Effector memory CD8-positive, alpha-beta T cell (primary cell): ENCODE measurements around the gene NCAPH2.

Source experiments
- ATAC-seq: fragments of 150-1000 bp; cut with Tn5 transposase; replicated peaks from 2 replicates; pipeline ENCODE4 v1.10.0; 2021; ENCODE audit warnings: mild to moderate bottlenecking, moderate library complexity
- DNase-seq, 3 experiments: peaks; one replicate each; pipeline ENCODE4 v3.0.0; 2021
- H3K27ac Mint-ChIP-seq, 2 donors: one replicate each; pipeline ENCODE4 v1.8.0; 2022; ENCODE audit warnings: mild to moderate bottlenecking in 2 of 2, mixed read lengths in 2 of 2, moderate library complexity in 2 of 2
- H3K27me3 Mint-ChIP-seq, 2 donors: one replicate each; pipeline ENCODE4 v1.8.0; 2022; ENCODE audit warnings: mixed read lengths in 2 of 2
- H3K36me3 Mint-ChIP-seq: one replicate; pipeline ENCODE4 v1.8.0; 2022; ENCODE audit warnings: mild to moderate bottlenecking, moderate library complexity, mixed read lengths; ENCODE audit not compliant: insufficient read depth
- H3K4me1 Mint-ChIP-seq, 2 donors: one replicate each; pipeline ENCODE4 v1.8.0; 2022; ENCODE audit warnings: low read depth in 2 of 2, mixed read lengths in 2 of 2
- H3K4me3 Mint-ChIP-seq, 2 donors: one replicate each; pipeline ENCODE4 v1.8.0; 2022; ENCODE audit warnings: mild to moderate bottlenecking in 2 of 2, mixed read lengths in 2 of 2, moderate library complexity in 2 of 2
- H3K9me3 Mint-ChIP-seq, 2 donors: one replicate each; pipeline ENCODE4 v1.8.0; 2022; ENCODE audit warnings: mixed read lengths in 2 of 2

The NCAPH2 gene

DNA sequence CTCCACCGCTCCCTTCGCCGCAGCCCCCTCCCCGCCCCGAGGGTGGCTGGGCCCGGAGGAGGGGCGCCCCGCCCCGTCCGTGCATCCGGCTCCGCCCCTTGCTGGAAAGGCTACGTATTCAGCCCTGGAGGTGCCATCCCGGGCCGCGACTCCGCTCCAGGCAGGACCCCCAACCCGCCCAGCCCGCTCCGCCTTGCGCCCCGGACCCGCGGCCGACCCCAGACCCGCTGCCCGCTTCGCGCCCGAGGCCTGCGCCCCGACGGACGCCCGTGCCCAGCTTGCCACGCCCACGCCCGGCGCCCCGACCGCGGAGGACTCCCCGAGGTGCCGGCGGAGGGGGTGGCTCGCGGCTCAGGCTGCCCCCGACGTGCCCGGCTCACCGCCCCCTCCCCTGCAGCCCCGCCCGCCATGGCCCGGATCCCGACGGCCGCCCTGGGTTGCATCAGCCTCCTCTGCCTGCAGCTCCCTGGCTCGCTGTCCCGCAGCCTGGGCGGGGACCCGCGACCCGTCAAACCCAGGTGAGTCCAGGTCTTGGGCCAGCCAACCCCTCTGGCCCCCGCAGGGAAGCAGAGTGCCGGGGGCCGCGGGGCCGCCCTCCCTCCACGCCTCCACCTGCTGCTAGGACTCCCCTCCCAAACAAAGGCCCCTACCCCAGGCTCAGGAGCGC lies 26.5 kb upstream of the NCAPH2 start, which contains the start of gene ADM2:
ADM2 (plus strand) TSS at position 104 of the 667 bp plus-strand sequence; CDS start at position 409, 305 bp downstream.
- peaks cover 6 to 19% of the 10 kb centered on the region in 2 donors for H3K27me3 Mint-ChIP-seq
- H3K27ac Mint-ChIP-seq: no peak within 1 kb of the TSS
- no peaks in the 10 kb centered on the region for H3K9me3 Mint-ChIP-seq
- H3K4me3 Mint-ChIP-seq: peak within 1 kb of the TSS; percentile 72 to 75
- DNase-seq (peak; percentile 42 to 56 (median 46)), ATAC-seq (peak; percentile 85)
- H3K4me1 Mint-ChIP-seq: peaks cover 0 to 6% of the 10 kb centered on the region in 2 donors
- peaks cover 5% of the 10 kb centered on the region for H3K36me3 Mint-ChIP-seq

DNA sequence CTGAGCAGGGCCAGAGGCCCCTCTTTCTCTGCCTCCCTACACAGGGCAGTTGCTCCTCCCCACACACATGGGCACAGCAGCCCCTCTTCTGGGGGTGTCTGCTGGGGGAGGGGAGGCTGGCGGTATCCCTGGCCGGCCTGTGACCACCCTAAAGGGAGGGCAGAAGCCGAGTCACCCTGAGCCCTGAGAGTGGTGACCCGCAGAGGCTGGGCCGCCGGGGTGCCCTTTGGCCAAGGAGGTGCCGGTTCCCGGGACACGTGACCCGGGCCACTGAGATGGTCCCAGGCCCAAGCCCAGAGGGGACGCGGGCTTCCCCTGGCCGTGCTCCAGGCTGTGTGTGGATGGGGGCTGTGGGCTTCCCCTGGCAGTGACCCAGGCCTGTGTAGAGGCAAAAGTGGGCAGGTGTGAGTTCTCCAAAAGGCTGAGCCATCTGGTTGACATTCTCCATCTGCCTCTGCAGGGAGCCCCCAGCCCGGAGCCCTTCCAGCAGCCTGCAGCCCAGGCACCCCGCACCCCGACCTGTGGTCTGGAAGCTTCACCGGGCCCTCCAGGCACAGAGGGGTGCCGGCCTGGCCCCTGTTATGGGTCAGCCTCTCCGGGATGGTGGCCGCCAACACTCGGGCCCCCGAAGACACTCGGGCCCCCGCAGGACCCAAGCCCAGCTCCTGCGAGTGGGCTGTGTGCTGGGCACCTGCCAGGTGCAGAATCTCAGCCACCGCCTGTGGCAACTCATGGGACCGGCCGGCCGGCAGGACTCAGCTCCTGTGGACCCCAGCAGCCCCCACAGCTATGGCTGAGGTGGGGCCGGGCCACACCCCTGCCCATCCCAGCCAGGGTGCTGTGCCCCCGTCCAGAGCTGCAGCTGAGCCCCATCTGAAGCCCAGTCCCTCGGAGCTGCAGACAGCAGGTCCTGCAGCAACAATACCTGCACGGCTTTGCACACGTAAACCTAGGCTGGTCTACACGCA lies 25.6 kb upstream of the NCAPH2 start:
- no peaks in the 10 kb centered on the region for H3K9me3 Mint-ChIP-seq
- peaks cover 3% of the 10 kb centered on the region for H3K36me3 Mint-ChIP-seq
- peaks cover 6 to 24% of the 10 kb centered on the region in 2 donors for H3K27me3 Mint-ChIP-seq
- H3K27ac Mint-ChIP-seq: no peak overlapping the region
- ATAC-seq (no peak), DNase-seq (no peak)
- peak overlapping the region; percentile 69 to 72 for H3K4me3 Mint-ChIP-seq
- peaks cover 0 to 6% of the 10 kb centered on the region in 2 donors for H3K4me1 Mint-ChIP-seq

DNA sequence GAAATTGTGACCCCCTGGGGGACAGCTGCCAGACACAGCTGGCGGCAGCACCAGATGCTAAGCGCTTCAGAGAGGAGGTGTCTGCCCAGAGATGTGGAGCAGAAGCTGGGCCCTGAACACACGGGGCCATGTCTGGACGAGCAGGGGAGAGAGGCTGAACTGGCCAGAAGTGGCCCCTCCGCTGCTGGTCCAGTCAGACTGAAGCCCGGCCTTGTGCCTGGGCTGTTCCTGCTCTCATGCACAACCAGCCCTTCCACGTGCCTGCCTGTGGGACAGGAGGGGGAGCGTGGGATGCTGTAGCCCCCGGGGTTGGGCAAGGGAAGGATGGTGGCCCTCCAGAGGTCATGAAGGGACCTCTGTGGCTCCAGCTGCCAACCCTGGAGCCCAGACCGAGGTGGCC lies 24.9 kb upstream of the NCAPH2 start:
- H3K9me3 Mint-ChIP-seq: no peaks in the 10 kb centered on the region
- peaks cover 0 to 6% of the 10 kb centered on the region in 2 donors for H3K4me1 Mint-ChIP-seq
- no peak for DNase-seq
- peaks cover 6 to 28% of the 10 kb centered on the region in 2 donors for H3K27me3 Mint-ChIP-seq
- H3K36me3 Mint-ChIP-seq: peaks cover 3% of the 10 kb centered on the region
- no peak for ATAC-seq
- peak overlapping the region in 1 of 2 donors; percentile 12 for H3K4me3 Mint-ChIP-seq
- no peak overlapping the region for H3K27ac Mint-ChIP-seq

DNA sequence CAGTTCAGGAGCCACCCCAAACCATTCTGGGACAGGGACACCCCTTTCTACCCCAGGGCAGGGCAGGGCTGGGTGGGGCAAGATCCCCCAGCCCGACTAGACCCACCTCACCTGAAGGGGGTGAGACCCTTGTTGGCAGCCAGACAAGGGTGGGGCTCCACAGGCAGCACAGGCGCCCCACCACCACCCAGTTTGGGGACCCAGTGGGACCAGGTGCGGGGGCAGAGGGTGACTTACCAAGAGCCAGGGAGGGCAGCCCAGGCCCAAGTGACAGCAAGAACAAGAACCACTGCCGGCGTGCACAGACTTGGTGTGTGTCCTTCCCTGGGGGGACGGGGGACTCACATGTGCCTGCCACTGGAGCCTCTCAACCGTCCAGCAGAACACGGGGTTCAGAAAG lies 24.5 kb upstream of the NCAPH2 start:
- DNase-seq (no peak), ATAC-seq (no peak)
- H3K27ac Mint-ChIP-seq: no peak overlapping the region
- peaks cover 0 to 6% of the 10 kb centered on the region in 2 donors for H3K4me1 Mint-ChIP-seq
- no peaks in the 10 kb centered on the region for H3K9me3 Mint-ChIP-seq
- H3K36me3 Mint-ChIP-seq: peaks cover 3% of the 10 kb centered on the region
- no peak overlapping the region for H3K4me3 Mint-ChIP-seq
- H3K27me3 Mint-ChIP-seq: peaks cover 6 to 28% of the 10 kb centered on the region in 2 donors

- Mint-ChIP-seq H3K36me3 (peaks cover 3% of the 10 kb centered on the region), H3K4me1 (peaks cover 0 to 6% of the 10 kb centered on the region in 2 donors), H3K4me3 (no peak overlapping the region), H3K9me3 (no peaks in the 10 kb centered on the region), H3K27me3 (peaks cover 6 to 28% of the 10 kb centered on the region in 2 donors), H3K27ac (no peak overlapping the region)
- no peak for DNase-seq
- no peak for ATAC-seq
Measured at GRCh38 chr22:50483977-50484853, 23.8 kb upstream of the NCAPH2 start.

GRCh38 chr22:50485221-50486131 lies 22.5 kb upstream of the NCAPH2 start:
- Mint-ChIP-seq H3K4me3 (no peak overlapping the region), H3K27ac (no peak overlapping the region), H3K36me3 (peaks cover 3% of the 10 kb centered on the region), H3K9me3 (no peaks in the 10 kb centered on the region), H3K4me1 (peaks cover 0 to 2% of the 10 kb centered on the region in 2 donors), H3K27me3 (peaks cover 6 to 23% of the 10 kb centered on the region in 2 donors)
- DNase-seq (no peak), ATAC-seq (no peak)

DNA sequence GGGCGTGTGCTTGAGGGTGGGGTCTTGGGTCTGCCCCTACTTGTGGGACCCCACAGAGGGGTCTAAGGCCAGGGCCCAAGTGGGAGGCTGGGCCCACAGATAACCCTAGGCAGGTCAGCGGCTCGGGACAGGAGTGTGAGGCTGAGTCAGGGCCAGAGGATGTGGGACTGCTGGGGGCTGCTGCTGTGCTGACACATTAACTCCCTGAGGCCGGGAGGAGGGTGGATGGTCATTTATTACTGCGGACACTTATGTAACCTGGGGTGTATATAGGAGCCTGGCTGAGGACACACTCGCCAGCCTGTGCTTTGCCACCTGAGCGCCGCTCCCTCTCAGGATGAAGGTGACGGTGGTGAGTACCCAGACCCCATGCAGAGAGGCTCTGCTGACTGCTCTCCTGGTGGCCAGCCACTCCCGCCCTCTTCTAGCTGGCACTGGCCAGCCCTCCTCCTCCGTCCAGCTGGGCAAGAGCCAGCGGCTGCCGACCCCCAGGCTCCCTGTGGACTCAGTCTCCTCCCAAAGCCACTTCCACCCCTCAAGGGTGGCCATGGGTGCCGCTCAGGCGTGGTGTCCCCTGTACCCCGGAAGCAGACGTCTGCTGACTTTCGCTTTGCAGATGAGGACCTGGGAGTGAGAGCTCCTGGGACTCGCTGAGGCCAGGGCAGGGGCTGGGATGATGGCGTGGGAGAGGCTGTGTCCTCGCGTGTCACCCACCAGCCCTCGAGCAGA lies 21.3 kb upstream of the NCAPH2 start, which contains the start of gene MIOX:
MIOX (plus strand) TSS at position 299 of the 729 bp plus-strand sequence; CDS start at position 338, 39 bp downstream.
- no peaks in the 10 kb centered on the region for H3K9me3 Mint-ChIP-seq
- H3K27ac Mint-ChIP-seq: peak within 1 kb of the TSS in 1 of 2 donors; percentile 28
- peaks cover 3% of the 10 kb centered on the region for H3K36me3 Mint-ChIP-seq
- H3K4me3 Mint-ChIP-seq: peak within 1 kb of the TSS in 1 of 2 donors; percentile 13
- H3K4me1 Mint-ChIP-seq: peaks cover 0 to 5% of the 10 kb centered on the region in 2 donors
- ATAC-seq (no peak), DNase-seq (no peak)
- peaks cover 6 to 23% of the 10 kb centered on the region in 2 donors for H3K27me3 Mint-ChIP-seq

DNA sequence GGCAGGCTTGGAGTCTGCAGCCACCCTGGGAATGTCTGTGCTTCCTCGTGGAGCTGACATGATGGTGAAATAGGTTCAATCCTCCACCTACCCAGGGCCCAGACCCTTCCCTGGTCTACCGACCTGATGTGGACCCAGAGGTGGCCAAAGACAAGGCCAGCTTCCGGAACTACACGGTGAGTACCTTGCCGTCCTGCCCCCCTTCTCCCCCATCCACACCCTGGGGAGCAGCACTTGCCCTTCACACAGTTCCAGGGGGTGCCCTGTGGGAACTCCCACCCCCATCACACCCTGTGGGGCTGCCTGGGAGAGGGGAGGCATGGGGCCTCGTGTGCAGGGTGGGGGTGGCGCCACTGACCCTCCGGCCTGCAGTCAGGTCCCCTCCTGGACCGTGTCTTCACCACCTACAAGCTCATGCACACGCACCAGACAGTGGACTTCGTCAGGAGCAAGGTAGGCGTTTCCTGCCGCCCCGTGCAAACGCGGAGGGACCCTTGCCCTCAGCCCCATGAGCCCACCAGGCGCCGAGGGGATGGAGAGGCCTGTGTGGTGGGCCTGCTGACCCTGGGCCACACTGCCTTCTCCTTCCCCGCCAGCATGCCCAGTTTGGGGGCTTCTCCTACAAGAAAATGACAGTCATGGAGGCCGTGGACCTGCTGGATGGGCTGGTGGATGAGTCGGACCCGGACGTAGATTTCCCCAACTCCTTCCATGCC lies 20.6 kb upstream of the NCAPH2 start:
- Mint-ChIP-seq H3K4me1 (peaks cover 0 to 3% of the 10 kb centered on the region in 2 donors), H3K27me3 (peaks cover 6 to 23% of the 10 kb centered on the region in 2 donors), H3K27ac (no peak overlapping the region), H3K36me3 (peaks cover 3% of the 10 kb centered on the region), H3K9me3 (no peaks in the 10 kb centered on the region), H3K4me3 (no peak overlapping the region)
- no peak for ATAC-seq
- DNase-seq: no peak

DNA sequence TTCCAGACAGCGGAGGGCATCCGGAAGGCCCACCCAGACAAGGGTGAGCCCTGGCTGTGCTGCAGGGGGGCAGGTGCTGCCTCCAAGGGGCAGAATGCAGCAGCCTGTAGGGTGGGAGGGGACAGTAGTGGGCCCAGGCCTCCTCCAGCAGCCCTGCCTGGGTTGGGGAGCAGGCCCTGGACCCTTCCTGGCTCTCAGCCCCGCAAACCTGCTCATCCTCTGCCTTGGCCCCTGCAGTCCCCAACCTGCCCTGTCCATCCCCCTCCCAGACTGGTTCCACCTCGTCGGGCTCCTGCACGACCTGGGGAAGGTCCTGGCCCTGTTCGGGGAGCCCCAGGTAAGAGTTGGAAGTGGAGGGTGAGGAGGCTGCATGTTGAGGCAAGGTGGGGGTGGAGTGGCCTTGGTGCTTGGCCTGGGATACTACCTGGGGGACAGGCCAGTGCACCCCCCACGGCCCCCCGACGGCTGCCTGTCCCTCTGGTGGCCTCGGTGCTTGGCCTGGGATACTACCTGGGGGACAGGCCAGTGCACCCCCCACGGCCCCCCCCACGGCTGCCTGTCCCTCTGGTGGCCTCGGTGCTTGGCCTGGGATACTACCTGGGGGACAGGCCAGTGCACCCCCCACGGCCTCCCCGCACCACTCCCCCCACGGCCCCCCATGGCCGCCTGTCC lies 19.9 kb upstream of the NCAPH2 start:
- peaks cover 0 to 3% of the 10 kb centered on the region in 2 donors for H3K4me1 Mint-ChIP-seq
- no peak overlapping the region for H3K27ac Mint-ChIP-seq
- H3K27me3 Mint-ChIP-seq: peaks cover 6 to 23% of the 10 kb centered on the region in 2 donors
- H3K36me3 Mint-ChIP-seq: no peaks in the 10 kb centered on the region
- DNase-seq (no peak), ATAC-seq (no peak)
- H3K9me3 Mint-ChIP-seq: no peaks in the 10 kb centered on the region
- no peak overlapping the region for H3K4me3 Mint-ChIP-seq

- Mint-ChIP-seq H3K4me3 (no peak overlapping the region), H3K36me3 (no peaks in the 10 kb centered on the region), H3K27ac (no peak overlapping the region), H3K27me3 (peaks cover 6 to 23% of the 10 kb centered on the region in 2 donors), H3K4me1 (peaks cover 0 to 3% of the 10 kb centered on the region in 2 donors), H3K9me3 (no peaks in the 10 kb centered on the region)
- ATAC-seq (no peak), DNase-seq (no peak)
Measured at GRCh38 chr22:50488886-50489285, 19.1 kb upstream of the NCAPH2 start.
